GM12872 (cell line): ENCODE data around the gene GPRC5B.

Experiments
- CTCF ChIP-seq: IDR thresholded peaks from 3 replicates; pipeline ENCODE4 v1.5.1; 2011; ENCODE audit warnings: low read depth, mild to moderate bottlenecking, low read length, moderate library complexity; ENCODE audit not compliant: insufficient read depth

GPRC5B gene

GRCh38 chr16:19868421-19868820 is 16.2 kb downstream of the GPRC5B start:
- no peak for TF ChIP-seq CTCF

- no peak for TF ChIP-seq CTCF
These were observed 20.1 kb downstream of the GPRC5B start for GRCh38 chr16:19864566-19864965.

GRCh38 chr16:19863990-19864389 is 20.7 kb downstream of the GPRC5B start:
- TF ChIP-seq CTCF = no peak

- no peak for TF ChIP-seq CTCF
These were observed 22.8 kb downstream of the GPRC5B start for GRCh38 chr16:19861811-19862327.

DNA sequence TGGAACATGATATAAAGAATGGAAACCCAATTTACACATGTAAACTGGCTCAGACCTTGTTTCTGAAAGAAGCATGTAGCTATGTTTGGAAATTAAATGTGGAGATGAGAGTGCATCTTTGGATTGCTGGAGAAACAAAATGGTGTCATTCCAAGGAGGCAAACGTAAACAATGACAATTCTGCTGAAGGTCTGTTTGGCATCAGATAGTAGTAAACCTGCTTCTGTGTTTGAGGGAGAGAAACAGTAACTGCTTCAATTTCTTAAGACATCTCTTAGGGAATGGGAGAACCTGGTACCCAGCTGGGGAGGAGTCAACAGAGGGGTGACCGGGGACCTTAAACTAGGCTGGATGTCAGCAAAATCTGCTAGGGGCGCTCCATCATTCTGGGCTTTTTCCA is 23.5 kb downstream of the GPRC5B start:
- TF ChIP-seq CTCF = no peak

DNA sequence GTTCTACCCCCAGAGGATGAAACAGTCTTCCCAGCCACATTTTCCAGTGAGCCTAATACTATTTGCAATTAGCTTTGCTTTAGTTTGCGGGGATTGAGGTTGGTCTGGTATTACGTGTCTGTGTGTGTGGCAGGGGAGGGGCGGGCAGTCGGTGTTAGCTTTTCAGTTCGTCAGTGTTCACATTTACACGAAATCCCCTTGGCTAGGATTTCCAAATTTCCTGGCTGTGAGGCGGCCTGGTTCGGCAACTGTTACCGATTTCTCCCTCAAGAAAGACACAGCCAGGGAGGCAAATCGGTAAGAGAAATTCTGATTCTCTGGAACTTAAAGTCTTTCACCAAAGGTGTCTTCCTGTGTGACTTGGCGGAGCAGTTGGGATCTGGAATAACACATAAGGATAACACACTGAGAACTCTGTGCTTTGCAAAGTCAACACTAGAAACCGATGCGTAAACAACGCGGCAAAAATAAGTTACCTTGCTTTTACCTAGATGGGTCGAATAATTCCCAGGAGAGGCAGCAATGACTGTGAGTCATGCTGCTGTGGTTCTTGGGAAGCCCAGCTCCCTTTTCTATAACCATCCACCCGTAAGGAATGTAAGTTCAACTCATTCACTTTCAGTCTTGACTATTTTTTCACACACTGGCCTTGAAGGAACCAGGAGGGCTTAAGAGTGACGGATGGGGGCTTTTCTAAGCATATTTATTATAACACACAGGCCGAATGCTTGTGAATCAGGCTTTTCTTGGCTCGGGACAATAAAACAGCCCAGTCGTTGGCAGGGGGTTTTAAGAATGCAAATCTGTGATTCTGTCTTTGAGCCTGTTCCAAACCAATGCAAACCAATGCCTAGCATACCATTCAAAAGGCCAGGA is 24.2 kb downstream of the GPRC5B start:
- TF ChIP-seq CTCF = no peak

GRCh38 chr16:19859603-19860002 is 25.0 kb downstream of the GPRC5B start:
- TF ChIP-seq CTCF = no peak
